Ammon's horn (tissue), 1 donor: ENCODE results near the gene FBXW5.

ENCODE experiments used
- DNase-seq: peaks from one replicate; pipeline ENCODE4 v3.0.0-alpha.2; 2016; ENCODE audit warnings: low spot score

FBXW5 gene

GRCh38 chr9:136978073-136978864 lies 33.7 kb upstream of the FBXW5 start:
- peak; percentile 95 for DNase-seq

GRCh38 chr9:136977649-136978072 lies 33.1 kb upstream of the FBXW5 start:
- DNase-seq = peak; percentile 45

GRCh38 chr9:136977223-136977622 lies 32.7 kb upstream of the FBXW5 start, which contains the start of gene PTGDS:
PTGDS (plus strand) TSS chr9:136977504; CDS start chr9:136977579, 75 bp downstream.
- DNase-seq = peak; percentile 97

GRCh38 chr9:136975644-136976043 lies 31.1 kb upstream of the FBXW5 start:
- DNase-seq = peak; percentile 91

GRCh38 chr9:136974817-136975535 lies 30.4 kb upstream of the FBXW5 start:
- no peak for DNase-seq

- no peak for DNase-seq
Measured at GRCh38 chr9:136973618-136974617, 29.4 kb upstream of the FBXW5 start.

GRCh38 chr9:136972743-136973142 lies 28.2 kb upstream of the FBXW5 start:
- no peak for DNase-seq

- no peak for DNase-seq
Measured at GRCh38 chr9:136972335-136972734, 27.8 kb upstream of the FBXW5 start.

- no peak for DNase-seq
Measured at GRCh38 chr9:136971746-136972145, 27.2 kb upstream of the FBXW5 start.

GRCh38 chr9:136970361-136970760 lies 25.8 kb upstream of the FBXW5 start:
- no peak for DNase-seq

- no peak for DNase-seq
Measured at GRCh38 chr9:136969774-136970173, 25.2 kb upstream of the FBXW5 start.

- no peak for DNase-seq
Measured at GRCh38 chr9:136969150-136969549, 24.6 kb upstream of the FBXW5 start.

GRCh38 chr9:136968333-136969127 lies 24.0 kb upstream of the FBXW5 start:
- DNase-seq = no peak

GRCh38 chr9:136965771-136966484 lies 21.4 kb upstream of the FBXW5 start:
- peak; percentile 92 for DNase-seq

- DNase-seq = no peak
Measured at GRCh38 chr9:136964833-136965422, 20.4 kb upstream of the FBXW5 start.

GRCh38 chr9:136964171-136964689 lies 19.7 kb upstream of the FBXW5 start:
- DNase-seq = no peak

GRCh38 chr9:136963751-136964150 lies 19.2 kb upstream of the FBXW5 start:
- DNase-seq = no peak

- peak; percentile 34 for DNase-seq
Measured at GRCh38 chr9:136963341-136963740, 18.8 kb upstream of the FBXW5 start.

GRCh38 chr9:136962701-136963248 lies 18.2 kb upstream of the FBXW5 start:
- no peak for DNase-seq

- no peak for DNase-seq
Measured at GRCh38 chr9:136962163-136962562, 17.6 kb upstream of the FBXW5 start.
